Stromal cell of bone marrow (primary cell): Measurements from ENCODE around the gene ASTN1.

Experiments used
- DNase-seq: peaks from one replicate; pipeline ENCODE4 v3.0.0-alpha.2; 2012; ENCODE audit warnings: low read depth

Gene ASTN1

GRCh38 chr1:176926330-176927086 lies 238.0 kb downstream of the ASTN1 start:
- DNase-seq: no peak

GRCh38 chr1:176925223-176925622 lies 239.3 kb downstream of the ASTN1 start:
- no peak for DNase-seq

- DNase-seq: no peak
Observed at GRCh38 chr1:176923283-176923682, 241.2 kb downstream of the ASTN1 start.

GRCh38 chr1:176919386-176920378 lies 244.8 kb downstream of the ASTN1 start:
- no peak for DNase-seq

- no peak for DNase-seq
Observed at GRCh38 chr1:176905648-176906047, 258.9 kb downstream of the ASTN1 start.

- no peak for DNase-seq
Observed at GRCh38 chr1:176904057-176904751, 260.3 kb downstream of the ASTN1 start.

- DNase-seq: no peak
Observed at GRCh38 chr1:176903474-176903873, 261.0 kb downstream of the ASTN1 start.

GRCh38 chr1:176899321-176899720 lies 265.2 kb downstream of the ASTN1 start:
- DNase-seq: no peak

- DNase-seq: peak; percentile 26
Observed at GRCh38 chr1:176897350-176898236, 266.9 kb downstream of the ASTN1 start.

GRCh38 chr1:176896216-176896615 lies 268.3 kb downstream of the ASTN1 start:
- DNase-seq: no peak

GRCh38 chr1:176894450-176894849 lies 270.1 kb downstream of the ASTN1 start:
- no peak for DNase-seq

- DNase-seq: no peak
Observed at GRCh38 chr1:176893625-176894352, 270.7 kb downstream of the ASTN1 start.

GRCh38 chr1:176888471-176889032 lies 276.0 kb downstream of the ASTN1 start:
- DNase-seq: no peak

GRCh38 chr1:176885751-176886150 lies 278.8 kb downstream of the ASTN1 start:
- no peak for DNase-seq

GRCh38 chr1:176885341-176885740 lies 279.2 kb downstream of the ASTN1 start:
- DNase-seq: no peak

GRCh38 chr1:176884911-176885310 lies 279.6 kb downstream of the ASTN1 start:
- DNase-seq: no peak

GRCh38 chr1:176884286-176884685 lies 280.2 kb downstream of the ASTN1 start:
- DNase-seq: no peak

- DNase-seq: peak; percentile 41
Observed at GRCh38 chr1:176880955-176881595, 283.4 kb downstream of the ASTN1 start.

GRCh38 chr1:176879784-176880620 lies 284.5 kb downstream of the ASTN1 start:
- DNase-seq: no peak
